GM19467 (cell line): ENCODE results near the gene SMIM10.
"Not testable (repeated sequence)": the region's sequence is repeated elsewhere in the genome, so short reads cannot be mapped to it uniquely, and the experiment has no call there.

Experiments used
- ATAC-seq: cut with Tn5 transposase; IDR thresholded peaks from one replicate; pipeline ENCODE4 v1.9.1; 2021; ENCODE audit warnings: mild to moderate bottlenecking, moderate library complexity; ENCODE audit not compliant: unreplicated experiment

Gene SMIM10

GRCh38 chrX:135010921-135011320 lies 20.1 kb downstream of the SMIM10 start:
- no peak for ATAC-seq

- ATAC-seq: no peak
Measured at GRCh38 chrX:135015523-135016245, 24.9 kb downstream of the SMIM10 start.

GRCh38 chrX:135019890-135020289 lies 29.1 kb downstream of the SMIM10 start:
- ATAC-seq: not testable (repeated sequence)

- not testable (repeated sequence) for ATAC-seq
Measured at GRCh38 chrX:135023791-135024190, 33.0 kb downstream of the SMIM10 start.

GRCh38 chrX:135024526-135024925 lies 33.7 kb downstream of the SMIM10 start:
- no peak for ATAC-seq

- not testable (repeated sequence) for ATAC-seq
Measured at GRCh38 chrX:135030207-135030963, 39.6 kb downstream of the SMIM10 start.

GRCh38 chrX:135041149-135042123 lies 50.6 kb downstream of the SMIM10 start:
- not testable (repeated sequence) for ATAC-seq
